H9 (cell line): ENCODE measurements around the gene MXI1. TPM values are rescaled to one million over a fixed set of nuclear protein-coding genes. Genes with fewer than 3 reads are reported as not detected.

ENCODE experiments used
- DNase-seq: peaks from one replicate; pipeline ENCODE4 v3.0.0-alpha.2; 2017
- H2AFZ ChIP-seq: one replicate; pipeline ENCODE4 v1.6.1; 2013; ENCODE audit warnings: mild to moderate bottlenecking, low read length, control low read depth, moderate library complexity
- H2AK5ac ChIP-seq: 2 replicates; pipeline ENCODE4 v1.6.1; 2013; ENCODE audit warnings: low read length, control low read depth, mixed read lengths; ENCODE audit not compliant: insufficient read length
- H2BK120ac ChIP-seq: one replicate; pipeline ENCODE4 v1.6.1; 2013; ENCODE audit warnings: low read depth, mild to moderate bottlenecking, low read length, control low read depth, inconsistent platforms; ENCODE audit not compliant: poor library complexity, severe bottlenecking
- H2BK12ac ChIP-seq: 2 replicates; pipeline ENCODE4 v1.6.1; 2013; ENCODE audit warnings: low read length, control low read depth, mixed read lengths, low read depth; ENCODE audit not compliant: insufficient read length
- H2BK15ac ChIP-seq: 2 replicates; pipeline ENCODE4 v1.6.1; 2013; ENCODE audit warnings: low read depth, low read length, control low read depth
- H2BK20ac ChIP-seq: one replicate; pipeline ENCODE4 v1.6.1; 2013; ENCODE audit warnings: low read depth, mild to moderate bottlenecking, low read length, control low read depth, inconsistent platforms; ENCODE audit not compliant: poor library complexity, severe bottlenecking
- H2BK5ac ChIP-seq: 2 replicates; pipeline ENCODE4 v1.6.1; 2013; ENCODE audit warnings: low read length, control low read depth, mixed read lengths; ENCODE audit not compliant: insufficient read length
- H3K14ac ChIP-seq: 2 replicates; pipeline ENCODE4 v1.6.1; 2013; ENCODE audit warnings: low read length, control low read depth; ENCODE audit not compliant: insufficient read depth
- H3K18ac ChIP-seq: 2 replicates; pipeline ENCODE4 v1.6.1; 2013; ENCODE audit warnings: low read depth, mild to moderate bottlenecking, mixed read lengths, low read length, control low read depth; ENCODE audit not compliant: insufficient read length
- H3K23ac ChIP-seq: 2 replicates; pipeline ENCODE4 v1.6.1; 2013; ENCODE audit warnings: low read length, control low read depth, mixed read lengths, low read depth; ENCODE audit not compliant: insufficient read length
- H3K23me2 ChIP-seq: 2 replicates; pipeline ENCODE4 v1.6.1; 2013; ENCODE audit warnings: low read depth, mild to moderate bottlenecking, mixed read lengths, low read length, control low read depth; ENCODE audit not compliant: insufficient read length, poor library complexity, severe bottlenecking
- H3K27ac ChIP-seq: 2 replicates; pipeline ENCODE4 v1.5.1; 2013; ENCODE audit warnings: low read length, control low read depth, mixed read lengths, low read depth; ENCODE audit not compliant: insufficient read length
- H3K27me3 ChIP-seq: 2 replicates; pipeline ENCODE4 v1.6.1; 2013; ENCODE audit warnings: low read length, control low read depth, inconsistent platforms; ENCODE audit not compliant: insufficient read depth
- H3K4ac ChIP-seq: 2 replicates; pipeline ENCODE4 v1.6.1; 2013; ENCODE audit warnings: low read depth, mild to moderate bottlenecking, control low read depth, inconsistent platforms, low read length, moderate library complexity
- H3K4me1 ChIP-seq: 2 replicates; pipeline ENCODE4 v1.6.1; 2013; ENCODE audit warnings: low read length, control low read depth, inconsistent platforms; ENCODE audit not compliant: insufficient read depth
- H3K4me2 ChIP-seq: 2 replicates; pipeline ENCODE4 v1.6.1; 2013; ENCODE audit warnings: low read length, control low read depth, mixed read lengths; ENCODE audit not compliant: insufficient read length, insufficient read depth
- H3K56ac ChIP-seq: 2 replicates; pipeline ENCODE4 v1.6.1; 2013; ENCODE audit warnings: low read depth, mild to moderate bottlenecking, mixed read lengths, low read length, control low read depth; ENCODE audit not compliant: insufficient read length
- H3K79me1 ChIP-seq: 2 replicates; pipeline ENCODE4 v1.6.1; 2013; ENCODE audit warnings: low read depth, mild to moderate bottlenecking, moderate library complexity, low read length, control low read depth, inconsistent platforms; ENCODE audit not compliant: insufficient read depth, poor library complexity, severe bottlenecking
- H3K79me2 ChIP-seq: 2 replicates; pipeline ENCODE4 v1.6.1; 2013; ENCODE audit warnings: low read length, control low read depth, inconsistent platforms; ENCODE audit not compliant: insufficient read depth
- H3K9ac ChIP-seq: 2 replicates; pipeline ENCODE4 v1.6.1; 2013; ENCODE audit warnings: low read length, control low read depth, mixed read lengths; ENCODE audit not compliant: insufficient read length; ENCODE audit errors: extremely low read depth
- H3K9me3 ChIP-seq: one replicate; pipeline ENCODE4 v1.6.1; 2013; ENCODE audit warnings: low read depth, low read length, inconsistent platforms; ENCODE audit not compliant: control insufficient read depth
- H3T11ph ChIP-seq: one replicate; pipeline ENCODE4 v1.6.1; 2013; ENCODE audit warnings: mild to moderate bottlenecking, low read length, control low read depth, inconsistent platforms
- H4K20me1 ChIP-seq: one replicate; pipeline ENCODE4 v1.6.1; 2013; ENCODE audit not compliant: control insufficient read depth, insufficient read length, insufficient read depth
- H4K5ac ChIP-seq: 2 replicates; pipeline ENCODE4 v1.6.1; 2013; ENCODE audit warnings: low read depth, mild to moderate bottlenecking, mixed read lengths, low read length, control low read depth; ENCODE audit not compliant: insufficient read length
- H4K8ac ChIP-seq: replicated peaks from 2 replicates; pipeline ENCODE4 v1.6.1; 2013; ENCODE audit warnings: low read length, control low read depth, mixed read lengths, low read depth; ENCODE audit not compliant: insufficient read length
- H4K91ac ChIP-seq: 2 replicates; pipeline ENCODE4 v1.6.1; 2013; ENCODE audit warnings: low read depth, mild to moderate bottlenecking, moderate library complexity, mixed read lengths, low read length, control low read depth; ENCODE audit not compliant: insufficient read length
- H3K27ac Mint-ChIP-seq, 3 experiments: 2 replicates in 2 of 3; 3 replicates in 1 of 3; pipeline ENCODE4 v1.8.0; 2020 to 2021; ENCODE audit warnings: mixed read lengths in 3 of 3, mild to moderate bottlenecking in 1 of 3, moderate library complexity in 1 of 3
- H3K27me3 Mint-ChIP-seq: 2 replicates; pipeline ENCODE4 v1.8.0; 2021; ENCODE audit warnings: low read depth, mild to moderate bottlenecking, moderate library complexity, mixed read lengths
- H3K36me3 Mint-ChIP-seq, 3 experiments: 2 replicates in 2 of 3; 3 replicates in 1 of 3; pipeline ENCODE4 v1.8.0; 2020 to 2021; ENCODE audit warnings: low read depth in 3 of 3, mixed read lengths in 3 of 3; ENCODE audit not compliant: insufficient read depth in 1 of 3
- H3K4me1 Mint-ChIP-seq, 2 experiments: 2 replicates each; pipeline ENCODE4 v1.8.0; 2020; ENCODE audit warnings: mixed read lengths in 2 of 2
- H3K4me3 Mint-ChIP-seq, 2 experiments: 2 replicates in 1 of 2; 3 replicates in 1 of 2; pipeline ENCODE4 v1.8.0; 2020 to 2021; ENCODE audit warnings: mild to moderate bottlenecking in 2 of 2, mixed read lengths in 2 of 2, moderate library complexity in 1 of 2
- H3K9me3 Mint-ChIP-seq, 2 experiments: 2 replicates in 1 of 2; 3 replicates in 1 of 2; pipeline ENCODE4 v1.8.0; 2020; ENCODE audit warnings: mild to moderate bottlenecking in 2 of 2, mixed read lengths in 2 of 2, moderate library complexity in 1 of 2
- WGBS: extraction: QIAGEN DNeasy Blood & Tissue Kit; methylation state at CpG from one replicate; pipeline ENCODE4 v1.1.7; 2013; ENCODE audit warnings: missing lambda C conversion rate, low lambda C conversion rate, mixed read lengths; ENCODE audit not compliant: insufficient read length; ENCODE audit errors: extremely low coverage; 5-methylcytosine and 5-hydroxymethylcytosine counted together
- total RNA-seq: library from RNA; stranded (reverse); gene quantifications from 2 replicates; pipeline ENCODE4 v1.2.1, GENCODE V29; 2021
- TF ChIP-seq, protein P1 (sequence below): fragments of 200-600 bp; sonication (generic); conservative IDR thresholded peaks from 3 replicates; pipeline ENCODE4 v1.8.0; 2021; ENCODE audit warnings: antibody characterized with exemption, mild to moderate bottlenecking

Gene MXI1
- total RNA-seq, 1 experiment from 2014 or later, result 5.6 TPM

DNA sequence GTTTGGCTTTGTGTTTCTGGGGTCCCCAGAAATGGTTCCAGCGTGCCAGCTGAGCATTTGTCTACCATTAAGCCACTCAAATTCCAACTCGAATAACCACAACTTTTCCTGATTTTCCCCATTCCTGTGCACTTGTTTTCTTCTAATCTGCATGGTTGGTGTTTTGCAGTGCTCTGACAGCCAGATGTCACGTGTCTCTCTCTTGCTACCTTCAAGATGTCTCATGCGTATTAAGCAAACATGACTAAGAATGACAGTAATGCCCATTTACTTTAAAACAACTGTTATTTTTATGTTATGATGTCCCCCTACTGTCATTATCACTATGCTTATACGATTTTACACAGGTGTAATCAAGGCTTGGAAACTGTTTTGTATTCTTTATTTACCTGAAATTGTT lies 35.2 kb upstream of the MXI1 start:
- Histone ChIP-seq H4K20me1 (no peaks in the 10 kb centered on the region), H3K56ac (no peak overlapping the region), H2AFZ (no peak overlapping the region), H2BK12ac (no peak overlapping the region), H3K27ac (no peak overlapping the region), H3K4me1 (peaks cover 4% of the 10 kb centered on the region; the same call in 1 of the 2 replicates), H3K9ac (no peak overlapping the region), H3K4ac (no peak overlapping the region), H3K9me3 (no peaks in the 10 kb centered on the region), H2BK20ac (no peak overlapping the region), H3K23ac (no peak overlapping the region), H4K8ac (no peak overlapping the region), H3K18ac (no peak overlapping the region), H3K4me2 (no peak overlapping the region), H3K14ac (no peak overlapping the region), H4K5ac (no peak overlapping the region), H2BK15ac (no peak overlapping the region), H3K79me1 (no peaks in the 10 kb centered on the region), H2AK5ac (no peak overlapping the region), H2BK120ac (no peak overlapping the region), H4K91ac (no peak overlapping the region), H3T11ph (no peak overlapping the region), H2BK5ac (no peak overlapping the region), H3K27me3 (peaks cover 69% of the 10 kb centered on the region), H3K23me2 (no peaks in the 10 kb centered on the region), H3K79me2 (no peaks in the 10 kb centered on the region)
- Mint-ChIP-seq H3K4me3 (no peak overlapping the region), H3K9me3 (peaks cover 0 to 20% of the 10 kb centered on the region in 2 experiments; a peak in 3 of 5 replicates), H3K27me3 (peaks cover 100% of the 10 kb centered on the region), H3K36me3 (peaks cover 0 to 2% (median 0%) of the 10 kb centered on the region in 3 experiments; a peak in 1 of 7 replicates), H3K4me1 (peaks cover 63 to 67% of the 10 kb centered on the region in 2 experiments), H3K27ac (no peak overlapping the region)
- TF ChIP-seq, protein P1, sequence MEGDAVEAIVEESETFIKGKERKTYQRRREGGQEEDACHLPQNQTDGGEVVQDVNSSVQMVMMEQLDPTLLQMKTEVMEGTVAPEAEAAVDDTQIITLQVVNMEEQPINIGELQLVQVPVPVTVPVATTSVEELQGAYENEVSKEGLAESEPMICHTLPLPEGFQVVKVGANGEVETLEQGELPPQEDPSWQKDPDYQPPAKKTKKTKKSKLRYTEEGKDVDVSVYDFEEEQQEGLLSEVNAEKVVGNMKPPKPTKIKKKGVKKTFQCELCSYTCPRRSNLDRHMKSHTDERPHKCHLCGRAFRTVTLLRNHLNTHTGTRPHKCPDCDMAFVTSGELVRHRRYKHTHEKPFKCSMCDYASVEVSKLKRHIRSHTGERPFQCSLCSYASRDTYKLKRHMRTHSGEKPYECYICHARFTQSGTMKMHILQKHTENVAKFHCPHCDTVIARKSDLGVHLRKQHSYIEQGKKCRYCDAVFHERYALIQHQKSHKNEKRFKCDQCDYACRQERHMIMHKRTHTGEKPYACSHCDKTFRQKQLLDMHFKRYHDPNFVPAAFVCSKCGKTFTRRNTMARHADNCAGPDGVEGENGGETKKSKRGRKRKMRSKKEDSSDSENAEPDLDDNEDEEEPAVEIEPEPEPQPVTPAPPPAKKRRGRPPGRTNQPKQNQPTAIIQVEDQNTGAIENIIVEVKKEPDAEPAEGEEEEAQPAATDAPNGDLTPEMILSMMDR, result no peak
- no peak for DNase-seq
- no CpG with 5 or more reads among the region's 5 CpGs for WGBS
